H1 (cell line): ENCODE data around the gene ZNF805. TPM values are rescaled to one million over a fixed set of nuclear protein-coding genes. Genes with fewer than 3 reads are reported as not detected.

Source experiments
- CTCF ChIA-PET: fragments of 300-600 bp; sonication (Branson Sonifier 250); formaldehyde crosslinking; loops from one replicate; lab custom pipeline; 2021; ENCODE audit not compliant: partially characterized antibody; lab: Charles Lee
- POLR2A ChIA-PET: fragments of 300-600 bp; sonication (Branson Sonifier 250); formaldehyde crosslinking; loops from one replicate; lab custom pipeline; 2021; ENCODE audit warnings: inconsistent platforms; ENCODE audit not compliant: partially characterized antibody; lab: Charles Lee
- DNase-seq, 2 experiments: peaks; one replicate each; pipeline versions ENCODE4 v3.0.0 to v3.0.0-alpha.2; 2010 to 2022; ENCODE audit warnings: low spot score in 2 of 2, low read depth in 1 of 2, mixed read lengths in 1 of 2
- FAIRE-seq: peaks from 2 replicates; lab custom pipeline; 2011; peaks lifted over from hg19 to GRCh38; lab: Jason Lieb, UNC
- H2AFZ ChIP-seq: 2 replicates; pipeline ENCODE4 v1.8.1; 2012; ENCODE audit warnings: low read length, inconsistent platforms
- H2AK5ac ChIP-seq: 2 replicates; pipeline ENCODE4 v1.6.1; 2013; ENCODE audit warnings: low read depth, low read length
- H2BK120ac ChIP-seq: replicated peaks from 2 replicates; pipeline ENCODE3; 2013; ENCODE audit warnings: low read depth, low read length, inconsistent platforms
- H2BK12ac ChIP-seq: 2 replicates; pipeline ENCODE4 v1.6.1; 2013; ENCODE audit warnings: low read depth, low read length
- H2BK15ac ChIP-seq: 2 replicates; pipeline ENCODE4 v1.6.1; 2013; ENCODE audit warnings: low read length
- H2BK20ac ChIP-seq: 2 replicates; pipeline ENCODE4 v1.6.1; 2013; ENCODE audit warnings: low read length
- H2BK5ac ChIP-seq: 2 replicates; pipeline ENCODE4 v1.6.1; 2013; ENCODE audit warnings: low read depth, low read length
- H3K14ac ChIP-seq: 2 replicates; pipeline ENCODE4 v1.6.1; 2013; ENCODE audit warnings: inconsistent platforms; ENCODE audit not compliant: insufficient read length
- H3K18ac ChIP-seq: 2 replicates; pipeline ENCODE4 v1.6.1; 2013; ENCODE audit warnings: low read length; ENCODE audit errors: extremely low read depth
- H3K23ac ChIP-seq: 2 replicates; pipeline ENCODE4 v1.6.1; 2013; ENCODE audit warnings: inconsistent platforms; ENCODE audit not compliant: insufficient read length
- H3K23me2 ChIP-seq: 2 replicates; pipeline ENCODE4 v1.6.1; 2013; ENCODE audit warnings: low read depth, low read length
- H3K27ac ChIP-seq: 2 replicates; pipeline ENCODE4 v1.6.1; 2011; ENCODE audit warnings: low read depth, low read length, inconsistent platforms
- H3K27me3 ChIP-seq, 4 experiments: replicated peaks in 1 of 4; 1 replicate in 1 of 4; 2 replicates in 3 of 4; pipeline versions ENCODE4 v1.6.1 to v1.8.1; 2011 to 2013; ENCODE audit warnings: low read length in 3 of 4, mild to moderate bottlenecking in 3 of 4, inconsistent platforms in 2 of 4, mixed read lengths in 2 of 4, moderate library complexity in 1 of 4; ENCODE audit not compliant: control insufficient read depth in 3 of 4, insufficient read depth in 3 of 4; ENCODE audit errors: extremely low read depth in 1 of 4
- H3K36me3 ChIP-seq, 4 experiments: 2 replicates each; pipeline versions ENCODE4 v1.6.1 to v1.8.1; 2011 to 2013; ENCODE audit warnings: mild to moderate bottlenecking in 4 of 4, low read length in 3 of 4, moderate library complexity in 2 of 4, control low read depth in 1 of 4, inconsistent platforms in 1 of 4; ENCODE audit not compliant: insufficient read depth in 4 of 4, control insufficient read depth in 2 of 4
- H3K4ac ChIP-seq: replicated peaks from 2 replicates; pipeline ENCODE3; 2013; ENCODE audit warnings: low read length, low read depth, mixed read lengths, inconsistent platforms; ENCODE audit not compliant: insufficient read length
- H3K4me1 ChIP-seq, 4 experiments: replicated peaks in 1 of 4; 1 replicate in 1 of 4; 2 replicates in 3 of 4; pipeline versions ENCODE4 v1.6.1 to v1.8.1; 2011 to 2013; ENCODE audit warnings: low read length in 3 of 4, inconsistent platforms in 2 of 4, mixed read lengths in 1 of 4; ENCODE audit not compliant: insufficient read depth in 4 of 4, control insufficient read depth in 3 of 4
- H3K4me2 ChIP-seq, 2 experiments: 2 replicates each; pipeline versions ENCODE4 v1.6.1 to v1.8.1; 2011 to 2013; ENCODE audit warnings: low read depth in 2 of 2, low read length in 2 of 2, control low read depth in 1 of 2, inconsistent platforms in 1 of 2, mild to moderate bottlenecking in 1 of 2; ENCODE audit not compliant: insufficient read depth in 1 of 2
- H3K4me3 ChIP-seq, 4 experiments: fragments of 200-600, 300-600 bp in 1 of 4; sonication (generic), shearing (Covaris generic), sonication (Bioruptor Twin) in 1 of 4; 2 replicates each; pipeline versions ENCODE4 v1.5.1 to v1.8.1; 2011 to 2016; ENCODE audit warnings: low read length in 4 of 4, low read depth in 3 of 4, control low read depth in 2 of 4, inconsistent platforms in 2 of 4, mild to moderate bottlenecking in 2 of 4, mixed read lengths in 1 of 4, moderate library complexity in 1 of 4; ENCODE audit not compliant: insufficient read depth in 2 of 4; ENCODE audit errors: extremely low read depth in 1 of 4
- H3K56ac ChIP-seq: replicated peaks from 2 replicates; pipeline ENCODE3; 2013; ENCODE audit warnings: low read depth, mild to moderate bottlenecking, mixed read lengths, low read length, inconsistent platforms; ENCODE audit not compliant: insufficient read length
- H3K79me1 ChIP-seq: 2 replicates; pipeline ENCODE4 v1.6.1; 2013; ENCODE audit warnings: low read depth, low read length, control low read depth
- H3K79me2 ChIP-seq, 2 experiments: 2 replicates each; pipeline versions ENCODE4 v1.6.1 to v1.8.1; 2012 to 2013; ENCODE audit warnings: low read length in 2 of 2, mild to moderate bottlenecking in 2 of 2, inconsistent platforms in 1 of 2; ENCODE audit not compliant: insufficient read depth in 2 of 2, control insufficient read depth in 1 of 2
- H3K9ac ChIP-seq, 4 experiments: replicated peaks in 1 of 4; 1 replicate in 1 of 4; 2 replicates in 3 of 4; pipeline versions ENCODE4 v1.6.1 to v1.8.1; 2011 to 2013; ENCODE audit warnings: low read depth in 3 of 4, low read length in 3 of 4, control low read depth in 2 of 4, mild to moderate bottlenecking in 2 of 4, moderate library complexity in 2 of 4, inconsistent platforms in 1 of 4; ENCODE audit errors: extremely low read depth in 1 of 4
- H3K9me3 ChIP-seq, 2 experiments: 2 replicates each; pipeline versions ENCODE4 v1.6.1 to v1.8.1; 2012 to 2013; ENCODE audit warnings: mild to moderate bottlenecking in 2 of 2, moderate library complexity in 2 of 2, control low read depth in 1 of 2, inconsistent platforms in 1 of 2, low read depth in 1 of 2, low read length in 1 of 2, mixed read lengths in 1 of 2; ENCODE audit not compliant: insufficient read depth in 2 of 2
- H4K20me1 ChIP-seq, 2 experiments: replicated peaks in 1 of 2; 2 replicates each; pipeline versions ENCODE3 to v1.8.1; 2011 to 2013; ENCODE audit warnings: inconsistent platforms in 2 of 2, low read length in 2 of 2, mild to moderate bottlenecking in 1 of 2; ENCODE audit not compliant: insufficient read depth in 2 of 2, control insufficient read depth in 1 of 2
- H4K5ac ChIP-seq: 2 replicates; pipeline ENCODE4 v1.6.1; 2013; ENCODE audit warnings: low read length, low read depth, mixed read lengths, inconsistent platforms; ENCODE audit not compliant: insufficient read length
- H4K8ac ChIP-seq: 2 replicates; pipeline ENCODE4 v1.8.0; 2013; ENCODE audit warnings: mild to moderate bottlenecking, moderate library complexity, low read length, inconsistent platforms; ENCODE audit not compliant: insufficient read depth; ENCODE audit errors: extremely low read depth
- H4K91ac ChIP-seq: replicated peaks from 2 replicates; pipeline ENCODE3; 2013; ENCODE audit warnings: low read length, mixed read lengths, inconsistent platforms; ENCODE audit not compliant: insufficient read length
- ATF3 ChIP-seq: IDR thresholded peaks from 2 replicates; pipeline ENCODE4 v1.6.1; 2011; ENCODE audit warnings: low read depth, mild to moderate bottlenecking, low read length; ENCODE audit not compliant: insufficient read depth
- GABPA ChIP-seq: IDR thresholded peaks from 2 replicates; pipeline ENCODE4 v1.6.1; 2011; ENCODE audit warnings: mild to moderate bottlenecking, low read length, moderate library complexity, borderline replicate concordance; ENCODE audit not compliant: insufficient read depth
- GTF2F1 ChIP-seq: IDR thresholded peaks from 2 replicates; pipeline ENCODE4 v1.6.1; 2012; ENCODE audit warnings: low read depth, low read length, improper control_type of control experiment, borderline replicate concordance
- KDM1A ChIP-seq: fragments of 200-600, 300-600 bp; sonication (generic); IDR thresholded peaks from 2 replicates; pipeline ENCODE4 v1.7.1; 2016; ENCODE audit warnings: mild to moderate bottlenecking, low read length, borderline replicate concordance
- RFX5 ChIP-seq: IDR thresholded peaks from 2 replicates; pipeline ENCODE4 v1.6.1; 2011; ENCODE audit warnings: low read depth, low read length, improper control_type of control experiment, borderline replicate concordance
- SIN3A ChIP-seq, 2 experiments: IDR thresholded peaks in 1 of 2; conservative IDR thresholded peaks in 1 of 2; 2 replicates each; pipeline ENCODE4 v1.6.1; 2011 to 2012; ENCODE audit warnings: low read length in 2 of 2, improper control_type of control experiment in 1 of 2, low read depth in 1 of 2, mild to moderate bottlenecking in 1 of 2
- WGBS, 2 experiments: shearing (Covaris generic) in 1 of 2; methylation state at CpG; one replicate each; pipeline versions ENCODE4 v1.1.6 to v1.1.7; 2013 to 2015; ENCODE audit warnings: low lambda C conversion rate in 2 of 2, mixed read lengths in 2 of 2, inconsistent platforms in 1 of 2, low coverage in 1 of 2, missing lambda C conversion rate in 1 of 2; ENCODE audit not compliant: insufficient replicate concordance in 2 of 2, insufficient coverage in 1 of 2, insufficient read length in 1 of 2; ENCODE audit errors: extremely low coverage in 1 of 2, missing lambda C conversion rate in 1 of 2; 5-methylcytosine and 5-hydroxymethylcytosine counted together
- long read RNA-seq, 2 experiments: library from RNA in 1 of 2; library from capped mRNA in 1 of 2; stranded (forward); transcript quantifications; one replicate each; pipeline ENCODE4 v2.0.0, GENCODE V29; 2021; ENCODE audit warnings: inconsistent platforms in 1 of 2
- polyA minus RNA-seq, 3 experiments: library from RNA; depleted of rRNA, polyadenylated mRNA; stranded (reverse); fragments of >200 nt; gene quantifications; 1 replicate in 2 of 3; 2 replicates in 1 of 3; pipeline ENCODE4 v1.2.3, GENCODE V29; 2011
- polyA plus RNA-seq, 7 experiments: library from polyadenylated mRNA; depleted of rRNA in 3 of 7; stranded (reverse) in 5 of 7; unstranded in 2 of 7; fragments of >200 nt in 5 of 7; fragments of 200-250 nt in 2 of 7; gene quantifications; 1 replicate in 5 of 7; 2 replicates in 1 of 7; 4 replicates in 1 of 7; pipeline versions ENCODE4 v1.2.1 to v1.2.3, GENCODE V29; 2011 to 2013; ENCODE audit warnings: missing spikeins in 2 of 7, mixed read lengths in 2 of 7
- total RNA-seq: library from RNA; stranded (reverse); fragmentation: NEBNext Ultra II Directional; extraction: Animal tissue kit (Norgen Biotek cat#: 25700); gene quantifications from 2 replicates; pipeline ENCODE4 v1.2.1, GENCODE V29; 2021

ZNF805 gene
- total RNA-seq (12.6 and 14.8 TPM in 2 replicates), polyA plus RNA-seq (2011; rRNA removed) (1.6 and 2.3 TPM in 2 replicates), polyA minus RNA-seq (2011; rRNA and poly(A)+ RNA removed) (38.0 and 47.4 TPM in 2 replicates)
- polyA plus RNA-seq (2011; cell fraction: cytosol; rRNA removed) = 2.8 TPM
- polyA plus RNA-seq (2011; cell fraction: nucleus; rRNA removed) = 3.0 TPM
- 2.3 to 2.8 TPM (median 2.6 TPM) in 4 replicates for polyA plus RNA-seq (2012, experiment 1 of 2)
- 0.31 TPM for polyA plus RNA-seq (2012, experiment 2 of 2)
- polyA plus RNA-seq (2013, experiment 1 of 2) = 3.4 TPM
- polyA plus RNA-seq (2013, experiment 2 of 2) = 3.6 TPM
- polyA minus RNA-seq (2011; cell fraction: cytosol; rRNA and poly(A)+ RNA removed) = 14.0 TPM
- 15.4 TPM for polyA minus RNA-seq (2011; cell fraction: nucleus; rRNA and poly(A)+ RNA removed)
- long read RNA-seq, experiment 1 = 0 reads
- long read RNA-seq, experiment 2 = 0 reads

GRCh38 chr19:57240311-57241090 lies at the start of gene ZNF805:
ZNF805 (plus strand) TSS chr19:57240632; CDS start chr19:57240892, 260 bp downstream.
- H4K20me1 ChIP-seq = no peaks in the 10 kb centered on the region
- H2BK20ac ChIP-seq = no peak within 1 kb of the TSS
- H4K91ac ChIP-seq = peak within 1 kb of the TSS; percentile 56
- H3K18ac ChIP-seq = no peak within 1 kb of the TSS; the same call in 1 of the 2 replicates
- H3K4me3 ChIP-seq = peak within 1 kb of the TSS; percentile 95 to 98 (median 96)
- peaks cover 0 to 4% (median 2%) of the 10 kb centered on the region in 4 experiments; a peak in 2 of 7 replicates for H3K4me1 ChIP-seq
- no peak within 1 kb of the TSS for H3K23ac ChIP-seq
- peaks cover 8% of the 10 kb centered on the region for H3K23me2 ChIP-seq
- no peak within 1 kb of the TSS for H2BK120ac ChIP-seq
- H3K9me3 ChIP-seq = no peaks in the 10 kb centered on the region
- H3K9ac ChIP-seq = peak within 1 kb of the TSS; percentile 84 to 92 (median 88)
- peak within 1 kb of the TSS; percentile 87 to 89 for H3K4me2 ChIP-seq
- FAIRE-seq = peak; percentile 86
- H4K8ac ChIP-seq = peak within 1 kb of the TSS; percentile 95
- peak within 1 kb of the TSS; percentile 61 for H2BK5ac ChIP-seq
- peak; percentile 88 to 97 for DNase-seq
- peak within 1 kb of the TSS; percentile 94 for H4K5ac ChIP-seq
- H2AK5ac ChIP-seq = no peak within 1 kb of the TSS
- ChIA-PET POLR2A (interaction anchor here (0.6 to 2.2 kb wide), 16 partner anchors 10 to 610 kb away, joined by 3 to 11 read pairs (median 3); partner anchors contain the start of genes AURKC and ZNF264), CTCF (interaction anchor here (0.7 to 0.9 kb wide), 2 partner anchors 36 to 988 kb away, joined by 4 to 5 read pairs; no protein-coding TSS in a partner anchor)
- H2AFZ ChIP-seq = peak within 1 kb of the TSS; percentile 93
- no peak within 1 kb of the TSS for H2BK12ac ChIP-seq
- H3K27ac ChIP-seq = peak within 1 kb of the TSS; percentile 77; the same call in 1 of the 2 replicates
- peaks cover 4 to 30% of the 10 kb centered on the region in 2 experiments for H3K79me2 ChIP-seq
- no peak within 1 kb of the TSS for H3K56ac ChIP-seq
- 1% methylated on average over 61 of the region's 61 CpGs; no CpG with 5 or more reads in 1 of the 2 experiments for WGBS, 2 experiments
- H3K4ac ChIP-seq = peak within 1 kb of the TSS; percentile 95
- no peaks in the 10 kb centered on the region for H3K27me3 ChIP-seq
- no peak within 1 kb of the TSS for H3K14ac ChIP-seq
- H2BK15ac ChIP-seq = no peak within 1 kb of the TSS
- peaks cover 10% of the 10 kb centered on the region; the same call in 1 of the 2 replicates for H3K79me1 ChIP-seq
- peaks cover 4 to 11% (median 7%) of the 10 kb centered on the region in 4 experiments; a peak in 7 of 8 replicates for H3K36me3 ChIP-seq
- TF ChIP-seq GTF2F1 = no peak
- TF ChIP-seq GABPA = peak; percentile 95
- no peak for TF ChIP-seq RFX5
- no peak for TF ChIP-seq KDM1A
- peak; percentile 83 for TF ChIP-seq ATF3
- TF ChIP-seq SIN3A (conservative IDR thresholded peaks at IDR 0.05 in 1 of 2, IDR thresholded peaks at IDR 0.05 in 1 of 2; ENCODE audit: low read depth in 1 of 2, low read length in 2 of 2) = peak in 1 of 2 experiments; percentile 93; a peak in 2 of 4 replicates
